Peyer's patch (tissue), 4 donors: Measurements from ENCODE around the gene VPREB1. TPM values are rescaled to one million over a fixed set of nuclear protein-coding genes. Genes with fewer than 3 reads are reported as not detected.
"Not testable (repeated sequence)": the region's sequence is repeated elsewhere in the genome, so short reads cannot be mapped to it uniquely, and the experiment has no call there.

Experiments
- DNase-seq, 3 donors: peaks; one replicate each; pipeline ENCODE4 v3.0.0-alpha.2; 2017 to 2019
- H3K27ac ChIP-seq, 4 donors: fragments of 200-600 bp; sonication (generic); one replicate each; pipeline ENCODE4 v1.5.1; 2016 to 2019
- H3K27me3 ChIP-seq, 2 donors: fragments of 200-600 bp; sonication (generic); one replicate each; pipeline ENCODE4 v1.5.1; 2019
- H3K36me3 ChIP-seq, 3 donors: fragments of 200-600 bp; sonication (generic); one replicate each; pipeline ENCODE4 v1.5.1; 2016 to 2019
- H3K4me1 ChIP-seq, 4 donors: fragments of 200-600 bp; sonication (generic); one replicate each; pipeline ENCODE4 v1.5.1; 2016 to 2019
- H3K4me3 ChIP-seq, 4 donors: fragments of 200-600 bp; sonication (generic); 1 replicate in 3 of 4; 2 replicates in 1 of 4; pipeline ENCODE4 v1.5.1; 2016 to 2019; ENCODE audit warnings: mild to moderate bottlenecking in 1 of 4
- H3K9me3 ChIP-seq, 4 donors: fragments of 200-600 bp; sonication (generic); one replicate each; pipeline ENCODE4 v1.5.1; 2016 to 2019; ENCODE audit warnings: mild to moderate bottlenecking in 1 of 4
- POLR2A ChIP-seq, 2 donors: fragments of 450-650 bp; IDR thresholded peaks; one replicate each; pipeline ENCODE4 v1.5.1; 2017; ENCODE audit warnings: antibody characterized with exemption in 2 of 2, mild to moderate bottlenecking in 2 of 2, moderate library complexity in 2 of 2
- total RNA-seq, 4 donors: library from RNA; depleted of rRNA; stranded (reverse); fragments of >200 nt; gene quantifications; one replicate each; pipeline ENCODE4 v1.1.0, GENCODE V29; 2016
- TF ChIP-seq, protein P1 (sequence below), 6 experiments: fragments of 450-650 bp in 4 of 6; fragments of 200-600 bp in 2 of 6; sonication (generic) in 1 of 6; IDR thresholded peaks; one replicate each; pipeline ENCODE4 v1.5.1; 2017 to 2019; ENCODE audit warnings: antibody characterized with exemption in 6 of 6, mild to moderate bottlenecking in 3 of 6, moderate library complexity in 1 of 6

The VPREB1 gene
- total RNA-seq, 4 donors from 2014 or later = not detected

DNA sequence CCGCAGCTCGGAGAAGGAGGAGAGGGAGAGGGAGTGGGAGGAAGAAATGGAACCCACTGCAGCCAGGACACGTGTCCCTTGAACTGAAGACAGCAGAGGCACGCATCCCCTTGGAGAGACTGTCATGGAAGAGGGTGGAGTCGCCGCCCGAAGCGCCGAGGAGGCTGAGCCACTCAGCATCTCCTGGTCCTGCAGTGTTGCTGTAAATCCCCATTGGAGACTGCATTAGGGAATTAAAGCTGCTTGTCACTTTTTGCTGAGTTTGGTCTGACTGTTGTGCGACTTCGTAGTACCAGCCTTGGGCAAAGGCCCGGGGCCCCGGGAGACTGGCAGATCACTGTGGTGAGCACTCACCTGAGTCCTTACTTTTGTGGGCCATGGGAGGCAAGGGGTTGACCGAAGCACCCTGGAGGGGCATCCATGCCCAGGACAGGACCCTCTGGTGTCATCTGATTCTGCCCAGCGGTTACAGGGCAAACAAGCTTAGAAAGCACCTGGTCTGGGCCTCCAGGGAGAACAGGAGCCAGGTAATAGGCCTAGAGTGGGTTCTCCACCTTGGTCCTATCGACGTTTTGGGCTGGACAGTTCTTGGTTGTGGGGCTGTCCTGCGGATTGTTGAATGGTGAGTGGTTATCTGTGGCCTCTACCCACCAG lies 797 bp downstream of the VPREB1 start:
- DNase-seq = no peak
- Histone ChIP-seq H3K36me3 (no peaks in the 10 kb centered on the region), H3K27ac (no peak overlapping the region), H3K4me1 (peaks cover 0 to 8% (median 2%) of the 10 kb centered on the region in 4 donors), H3K9me3 (no peaks in the 10 kb centered on the region), H3K27me3 (no peaks in the 10 kb centered on the region), H3K4me3 (no peak overlapping the region)
- no peak for TF ChIP-seq POLR2A (IDR thresholded peaks at IDR 0.05)
- TF ChIP-seq, protein P1, sequence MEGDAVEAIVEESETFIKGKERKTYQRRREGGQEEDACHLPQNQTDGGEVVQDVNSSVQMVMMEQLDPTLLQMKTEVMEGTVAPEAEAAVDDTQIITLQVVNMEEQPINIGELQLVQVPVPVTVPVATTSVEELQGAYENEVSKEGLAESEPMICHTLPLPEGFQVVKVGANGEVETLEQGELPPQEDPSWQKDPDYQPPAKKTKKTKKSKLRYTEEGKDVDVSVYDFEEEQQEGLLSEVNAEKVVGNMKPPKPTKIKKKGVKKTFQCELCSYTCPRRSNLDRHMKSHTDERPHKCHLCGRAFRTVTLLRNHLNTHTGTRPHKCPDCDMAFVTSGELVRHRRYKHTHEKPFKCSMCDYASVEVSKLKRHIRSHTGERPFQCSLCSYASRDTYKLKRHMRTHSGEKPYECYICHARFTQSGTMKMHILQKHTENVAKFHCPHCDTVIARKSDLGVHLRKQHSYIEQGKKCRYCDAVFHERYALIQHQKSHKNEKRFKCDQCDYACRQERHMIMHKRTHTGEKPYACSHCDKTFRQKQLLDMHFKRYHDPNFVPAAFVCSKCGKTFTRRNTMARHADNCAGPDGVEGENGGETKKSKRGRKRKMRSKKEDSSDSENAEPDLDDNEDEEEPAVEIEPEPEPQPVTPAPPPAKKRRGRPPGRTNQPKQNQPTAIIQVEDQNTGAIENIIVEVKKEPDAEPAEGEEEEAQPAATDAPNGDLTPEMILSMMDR (IDR thresholded peaks at IDR 0.05) = no peak

DNA sequence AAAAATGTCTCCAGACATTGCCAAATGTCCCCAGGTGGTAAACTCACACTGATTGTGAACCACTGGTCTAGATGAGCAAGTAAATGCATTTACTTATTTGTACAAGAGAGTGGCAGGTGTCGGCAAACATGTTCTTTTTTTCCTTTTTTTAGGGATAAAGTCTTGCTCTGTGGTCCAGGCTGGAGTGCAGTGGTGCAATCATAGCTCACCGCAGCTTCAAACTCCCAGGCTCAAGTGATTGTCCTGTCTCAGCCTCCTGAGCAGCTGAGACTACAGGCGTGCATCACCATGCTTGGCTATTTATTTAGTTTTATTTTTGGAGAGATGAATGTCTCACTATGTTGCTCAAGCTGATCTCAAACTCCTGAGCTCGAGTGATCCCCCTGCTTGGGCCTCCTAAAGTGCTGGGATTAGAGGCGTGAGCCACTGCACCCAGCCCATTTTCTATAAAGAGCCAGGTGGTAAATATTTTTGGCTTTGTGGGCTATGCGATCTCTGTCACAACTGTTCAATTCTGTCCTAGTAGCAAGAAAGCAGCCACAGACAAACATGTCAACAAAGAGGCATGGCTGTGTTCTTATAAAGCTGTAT lies 1.4 kb downstream of the VPREB1 start:
- no peaks in the 10 kb centered on the region for H3K9me3 ChIP-seq
- H3K4me3 ChIP-seq = no peak overlapping the region
- no peak overlapping the region for H3K27ac ChIP-seq
- no peaks in the 10 kb centered on the region for H3K36me3 ChIP-seq
- DNase-seq = no peak
- peaks cover 0 to 8% (median 2%) of the 10 kb centered on the region in 4 donors for H3K4me1 ChIP-seq
- TF ChIP-seq POLR2A (IDR thresholded peaks at IDR 0.05) = no peak
- TF ChIP-seq, protein P1 (IDR thresholded peaks at IDR 0.05) = no peak
- no peaks in the 10 kb centered on the region for H3K27me3 ChIP-seq

GRCh38 chr22:22246706-22247105 lies 2.1 kb downstream of the VPREB1 start:
- Histone ChIP-seq H3K27me3 (no peaks in the 10 kb centered on the region), H3K4me1 (peaks cover 0 to 8% (median 2%) of the 10 kb centered on the region in 4 donors), H3K36me3 (no peaks in the 10 kb centered on the region), H3K27ac (no peak overlapping the region), H3K4me3 (no peak overlapping the region), H3K9me3 (no peaks in the 10 kb centered on the region)
- DNase-seq = no peak
- no peak for TF ChIP-seq POLR2A (IDR thresholded peaks at IDR 0.05)

DNA sequence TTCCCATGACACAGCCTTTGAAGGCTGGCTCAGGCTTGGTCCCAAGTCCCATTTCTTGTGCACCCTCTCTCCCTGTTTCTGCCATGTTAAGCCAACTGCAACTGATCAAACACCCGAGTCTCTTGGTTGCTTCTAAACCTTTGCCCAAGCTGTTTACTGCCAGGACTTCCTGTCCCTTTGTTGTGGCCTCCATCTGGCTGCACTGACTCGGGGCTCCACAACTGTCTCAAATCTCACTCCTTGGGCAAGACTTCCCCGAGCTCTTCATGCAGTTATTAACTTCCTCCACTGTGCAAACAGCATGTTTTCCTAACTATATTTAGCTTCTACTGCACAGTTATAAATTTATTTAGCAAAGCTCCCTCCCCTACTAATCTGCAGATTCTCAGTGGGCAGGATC lies 4.3 kb downstream of the VPREB1 start:
- no peak for TF ChIP-seq POLR2A (IDR thresholded peaks at IDR 0.05)
- TF ChIP-seq, protein P1 (IDR thresholded peaks at IDR 0.05) = no peak
- Histone ChIP-seq H3K4me3 (no peak overlapping the region), H3K36me3 (no peaks in the 10 kb centered on the region), H3K27me3 (no peaks in the 10 kb centered on the region), H3K9me3 (no peaks in the 10 kb centered on the region), H3K27ac (no peak overlapping the region), H3K4me1 (peaks cover 0 to 5% (median 0%) of the 10 kb centered on the region in 4 donors)
- DNase-seq = peak in 2 of 3 donors; percentile 56 to 59

GRCh38 chr22:22250651-22251050 lies 6.1 kb downstream of the VPREB1 start:
- H3K36me3 ChIP-seq, H3K9me3 ChIP-seq, H3K27me3 ChIP-seq, H3K4me3 ChIP-seq, H3K27ac ChIP-seq, DNase-seq, H3K4me1 ChIP-seq: not testable (repeated sequence)

- not testable (repeated sequence) for H3K4me3 ChIP-seq, H3K9me3 ChIP-seq, H3K4me1 ChIP-seq, H3K27me3 ChIP-seq, H3K27ac ChIP-seq, DNase-seq, H3K36me3 ChIP-seq
These were observed 11.5 kb downstream of the VPREB1 start for GRCh38 chr22:22256133-22256532.

- H3K4me1 ChIP-seq, DNase-seq, H3K27ac ChIP-seq, H3K4me3 ChIP-seq, H3K27me3 ChIP-seq, H3K36me3 ChIP-seq, H3K9me3 ChIP-seq: not testable (repeated sequence)
These were observed 14.2 kb downstream of the VPREB1 start for GRCh38 chr22:22258597-22259415.

- not testable (repeated sequence) for H3K4me3 ChIP-seq, H3K36me3 ChIP-seq, DNase-seq
These were observed 15.6 kb downstream of the VPREB1 start for GRCh38 chr22:22260169-22260568.

DNA sequence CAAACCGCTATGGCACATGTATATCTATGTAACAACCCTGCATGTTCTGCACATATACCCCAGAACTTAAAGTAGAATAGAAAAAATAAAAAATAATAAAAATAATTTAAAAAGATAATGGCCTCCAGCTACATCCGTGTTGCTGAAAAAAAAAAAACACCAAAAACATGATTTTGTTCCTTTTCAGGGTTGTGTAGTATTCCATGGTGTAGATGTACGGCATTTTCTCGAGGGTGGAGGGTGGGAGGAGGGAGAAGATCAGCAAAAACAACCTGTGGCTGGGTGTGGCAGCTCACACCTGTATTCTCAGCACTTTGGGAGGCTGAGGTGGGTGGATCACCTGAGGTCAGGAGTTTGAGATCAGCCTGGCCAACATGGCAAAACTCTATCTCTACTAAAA lies 16.0 kb downstream of the VPREB1 start:
- not testable (repeated sequence) for H3K4me1 ChIP-seq, DNase-seq, H3K27me3 ChIP-seq, H3K9me3 ChIP-seq, H3K4me3 ChIP-seq, H3K36me3 ChIP-seq, H3K27ac ChIP-seq

More at GRCh38 chr22:22260169-22260568, 15.6 kb downstream of the VPREB1 start:
- H3K27ac ChIP-seq, H3K27me3 ChIP-seq, H3K9me3 ChIP-seq, H3K4me1 ChIP-seq: not testable (repeated sequence)

- H3K4me1 ChIP-seq, DNase-seq, H3K9me3 ChIP-seq, H3K36me3 ChIP-seq, H3K27me3 ChIP-seq, H3K27ac ChIP-seq, H3K4me3 ChIP-seq: not testable (repeated sequence)
These were observed 17.9 kb downstream of the VPREB1 start for GRCh38 chr22:22262332-22263074.

DNA sequence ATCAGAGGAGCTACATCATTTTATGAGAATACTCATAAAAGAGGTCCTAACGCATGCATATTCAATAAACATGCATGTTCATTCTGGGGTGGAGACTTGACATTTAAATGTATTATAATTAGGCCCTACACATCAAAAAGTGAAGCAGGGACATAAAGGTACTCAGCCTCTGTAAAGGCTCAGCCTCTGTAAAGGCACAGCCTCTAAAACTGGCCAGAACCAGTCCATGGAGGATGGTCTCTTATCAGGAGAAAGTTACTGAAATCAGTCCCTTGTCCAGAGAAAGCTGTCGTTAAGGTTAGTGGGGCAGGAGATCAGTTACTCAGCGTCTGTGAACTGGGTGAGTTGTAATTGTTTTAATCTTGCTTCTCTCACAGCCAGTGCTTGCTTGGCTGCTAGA lies 19.2 kb downstream of the VPREB1 start:
- not testable (repeated sequence) for H3K9me3 ChIP-seq, DNase-seq

More for the DNA sequence above, 19.2 kb downstream of the VPREB1 start:
- H3K27ac ChIP-seq, H3K36me3 ChIP-seq, H3K27me3 ChIP-seq, H3K4me1 ChIP-seq, H3K4me3 ChIP-seq: not testable (repeated sequence)
